GM23338 (cell line): ENCODE measurements around the gene CREB3L4. TPM values are rescaled to one million over a fixed set of nuclear protein-coding genes. Genes with fewer than 3 reads are reported as not detected.
A peak's percentile ranks its signal among the peaks of the same experiment; 100 is the strongest.

Source experiments
- ATAC-seq: fragments of 200-7000 bp; cut with Tn5 transposase; 3 replicates; pipeline ENCODE4 v1.9.1; 2020
- DNase-seq: peaks from one replicate; pipeline ENCODE4 v3.0.0-alpha.2; 2015; ENCODE audit warnings: low spot score
- H2AFZ ChIP-seq: fragments of 200-600 bp; sonication (generic); 2 replicates; pipeline ENCODE4 v1.8.0; 2016; ENCODE audit warnings: antibody characterized with exemption, mild to moderate bottlenecking, moderate library complexity
- H3F3A ChIP-seq: fragments of 200-600 bp; sonication (generic); replicated peaks from 2 replicates; pipeline ENCODE4 v1.8.0; 2017; ENCODE audit warnings: antibody characterized with exemption, mixed run types, low read depth
- H3K27ac ChIP-seq: fragments of 200-600 bp; sonication (generic); 2 replicates; pipeline ENCODE4 v1.6.1; 2016; ENCODE audit warnings: low read depth
- H3K27me3 ChIP-seq: fragments of 200-600 bp; sonication (generic); 2 replicates; pipeline ENCODE4 v1.8.0; 2016; ENCODE audit warnings: mild to moderate bottlenecking, mixed run types, moderate library complexity; ENCODE audit not compliant: insufficient read depth
- H3K36me3 ChIP-seq: fragments of 200-600 bp; sonication (generic); 2 replicates; pipeline ENCODE4 v1.8.0; 2016; ENCODE audit warnings: mild to moderate bottlenecking; ENCODE audit not compliant: insufficient read depth
- H3K4me1 ChIP-seq: fragments of 200-600 bp; sonication (generic); 2 replicates; pipeline ENCODE4 v1.8.0; 2016; ENCODE audit warnings: mild to moderate bottlenecking, moderate library complexity; ENCODE audit not compliant: insufficient read depth
- H3K4me2 ChIP-seq: fragments of 200-600 bp; sonication (generic); 2 replicates; pipeline ENCODE4 v1.7.1; 2017; ENCODE audit warnings: mixed run types
- H3K4me3 ChIP-seq: fragments of 200-600 bp; sonication (generic); 2 replicates; pipeline ENCODE4 v1.6.1; 2016; ENCODE audit warnings: mixed run types
- H3K79me2 ChIP-seq: fragments of 200-600 bp; sonication (generic); replicated peaks from 2 replicates; pipeline ENCODE4 v1.8.0; 2017; ENCODE audit warnings: mild to moderate bottlenecking; ENCODE audit not compliant: insufficient read depth
- H3K9me2 ChIP-seq: fragments of 200-600 bp; sonication (generic); 2 replicates; pipeline ENCODE4 v1.8.0; 2017; ENCODE audit not compliant: insufficient read depth
- H4K20me1 ChIP-seq: fragments of 200-600 bp; sonication (generic); replicated peaks from 2 replicates; pipeline ENCODE4 v1.8.0; 2017; ENCODE audit warnings: mild to moderate bottlenecking; ENCODE audit not compliant: insufficient read depth
- H3K27ac Mint-ChIP-seq: 2 replicates; pipeline ENCODE4 v1.8.0; 2020; ENCODE audit warnings: inconsistent platforms, mild to moderate bottlenecking, moderate library complexity, mixed read lengths
- H3K27me3 Mint-ChIP-seq: 3 replicates; pipeline ENCODE4 v1.8.0; 2022; ENCODE audit warnings: low read depth, mild to moderate bottlenecking, moderate library complexity, mixed read lengths, inconsistent platforms; ENCODE audit not compliant: insufficient read depth, poor library complexity
- H3K36me3 Mint-ChIP-seq: 3 replicates; pipeline ENCODE4 v1.8.0; 2021; ENCODE audit warnings: low read depth, mild to moderate bottlenecking, inconsistent platforms, moderate library complexity, mixed read lengths
- H3K4me1 Mint-ChIP-seq: 3 replicates; pipeline ENCODE4 v1.8.0; 2020; ENCODE audit warnings: mild to moderate bottlenecking, inconsistent platforms, mixed read lengths
- H3K4me3 Mint-ChIP-seq: 3 replicates; pipeline ENCODE4 v1.8.0; 2021; ENCODE audit warnings: moderate library complexity, mild to moderate bottlenecking, inconsistent platforms, mixed read lengths
- H3K9me3 Mint-ChIP-seq: 3 replicates; pipeline ENCODE4 v1.8.0; 2020; ENCODE audit warnings: moderate library complexity, mild to moderate bottlenecking, inconsistent platforms, mixed read lengths
- CTCF ChIP-seq, 2 experiments: fragments of 200-600 bp in 1 of 2; sonication (generic) in 1 of 2; conservative IDR thresholded peaks; 2 replicates each; pipeline versions ENCODE4 v1.5.1 to v1.6.1; 2016 to 2017; ENCODE audit warnings: antibody characterized with exemption in 2 of 2, low read depth in 2 of 2, mild to moderate bottlenecking in 2 of 2, moderate library complexity in 1 of 2
- ETS1 ChIP-seq: IDR thresholded peaks from 2 replicates; pipeline ENCODE4 v1.6.1; 2016; ENCODE audit warnings: antibody characterized with exemption
- EZH2phosphoT487 ChIP-seq: fragments of 200-600 bp; sonication (generic); IDR thresholded peaks from one replicate; pipeline ENCODE4 v1.8.1; 2018; ENCODE audit warnings: antibody characterized with exemption; ENCODE audit not compliant: unreplicated experiment
- JUNB ChIP-seq: IDR thresholded peaks from one replicate; pipeline ENCODE4 v1.6.1; 2016; ENCODE audit warnings: antibody characterized with exemption; ENCODE audit not compliant: unreplicated experiment
- ZNF462 ChIP-seq: fragments of 250-450 bp; sonication (Bioruptor Pico); IDR thresholded peaks from 2 replicates; pipeline ENCODE4 v1.5.0; 2020; ENCODE audit warnings: mild to moderate bottlenecking, moderate library complexity
- polyA plus RNA-seq: library from polyadenylated mRNA; unstranded; fragments of >200 nt; fragmentation: Nextera tagmentation; extraction: Ambion mirVana; gene quantifications from 2 replicates; pipeline ENCODE4 v1.2.1, GENCODE V29; 2016
- total RNA-seq: library from RNA; depleted of rRNA; stranded (reverse); fragments of >200 nt; shearing (Covaris generic); gene quantifications from 2 replicates; pipeline ENCODE4 v1.2.3, GENCODE V29; 2014

Gene CREB3L4
- total and polyA plus RNA-seq, 2 experiments from 2014 or later = 19.3 to 26.8 TPM

GRCh38 chr1:153945131-153945794 is 22.4 kb upstream of the CREB3L4 start (continued):
- TF ChIP-seq ZNF462 (CRISPR knock-in tag) (no peak), JUNB (no peak), EZH2phosphoT487 (no peak), CTCF (conservative IDR thresholded peaks at IDR 0.05; ENCODE audit: low read depth in 2 of 2) (no peak)

GRCh38 chr1:153945795-153946621 is 21.7 kb upstream of the CREB3L4 start:
- Histone ChIP-seq H3K27ac (no peak overlapping the region), H3K4me1 (peaks cover 10% of the 10 kb centered on the region; the same call in 1 of the 2 replicates), H3K4me3 (peak overlapping the region; percentile 95), H3K4me2 (peak overlapping the region; percentile 99), H3K36me3 (peaks cover 14% of the 10 kb centered on the region; the same call in 1 of the 2 replicates), H3F3A (peaks cover 5% of the 10 kb centered on the region; the same call in 1 of the 2 replicates), H3K9me2 (no peaks in the 10 kb centered on the region), H3K79me2 (peaks cover 20% of the 10 kb centered on the region), H2AFZ (peak overlapping the region; percentile 72), H3K27me3 (no peaks in the 10 kb centered on the region), H4K20me1 (0 out of 2 replicates have a peak, but pooled peaks cover 10% of the 10 kb centered on the region)
- Mint-ChIP-seq H3K4me3 (peak overlapping the region; percentile 87), H3K36me3 (peaks cover 46% of the 10 kb centered on the region), H3K4me1 (peaks cover 18% of the 10 kb centered on the region), H3K9me3 (no peaks in the 10 kb centered on the region; the same call in 2 of the 3 replicates), H3K27ac (no peak overlapping the region; the same call in 1 of the 2 replicates), H3K27me3 (peaks cover 17% of the 10 kb centered on the region)
- ATAC-seq (peak; percentile 49), DNase-seq (peak; percentile 62)
- TF ChIP-seq ETS1 = 0 out of 2 replicates have a peak, but pooled peaks have one; percentile 3
